Activated gamma-delta T cell treated with anti-CD3 and anti-CD28 coated beads, Interleukin-2, amount 50 U/mL, for 16 hours (primary cell): Measurements from ENCODE around the gene RAB40B.
A peak's percentile ranks its signal among the peaks of the same experiment; 100 is the strongest.

Experiments
- DNase-seq: peaks from one replicate; pipeline ENCODE4 v3.0.0-alpha.2; 2020; ENCODE audit warnings: low read depth

The RAB40B gene

DNA sequence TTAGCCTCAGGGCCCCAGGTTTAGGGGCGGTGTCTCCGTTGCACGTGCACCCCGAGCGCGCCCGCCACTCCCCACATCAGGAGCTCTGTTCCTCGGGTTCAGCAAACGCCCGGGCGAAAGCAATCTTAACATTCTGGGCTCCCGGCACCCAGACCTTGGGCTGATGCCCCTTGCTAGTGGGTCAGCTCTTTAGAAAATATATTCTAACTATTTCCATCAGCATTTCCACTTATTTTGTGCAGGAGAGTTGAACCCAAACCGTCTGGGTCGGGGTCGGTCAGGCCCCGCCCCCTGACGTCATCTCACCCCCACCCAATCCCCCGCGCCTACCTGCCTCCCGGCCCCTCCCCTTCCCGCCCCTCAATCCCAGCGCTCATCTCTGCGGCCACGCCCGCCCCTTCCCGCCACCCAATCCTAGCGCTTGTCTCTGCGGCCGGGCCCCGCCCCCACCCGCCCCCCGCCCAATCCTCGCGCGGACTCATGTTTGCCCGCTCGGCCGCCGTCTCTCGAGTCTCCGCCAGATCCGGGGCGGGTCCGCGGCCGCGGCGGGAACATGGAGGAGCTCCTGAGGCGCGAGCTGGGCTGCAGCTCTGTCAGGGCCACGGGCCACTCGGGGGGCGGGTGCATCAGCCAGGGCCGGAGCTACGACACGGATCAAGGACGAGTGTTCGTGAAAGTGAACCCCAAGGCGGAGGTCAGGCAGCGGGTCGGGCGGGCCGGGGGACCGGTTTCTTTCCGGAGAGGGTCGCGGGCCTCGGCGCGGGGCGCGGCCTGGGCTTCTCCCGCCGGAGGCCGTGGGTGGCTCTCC is 17.9 kb upstream of the RAB40B start, which contains the start of gene FN3KRP:
FN3KRP (plus strand) TSS at position 504 of the 808 bp plus-strand sequence; CDS start at position 554, 50 bp downstream.
- DNase-seq = peak; percentile 77

GRCh38 chr17:82713071-82713723 is 14.7 kb upstream of the RAB40B start:
- no peak for DNase-seq

- no peak for DNase-seq
These were observed 12.2 kb upstream of the RAB40B start for GRCh38 chr17:82710499-82711232.

DNA sequence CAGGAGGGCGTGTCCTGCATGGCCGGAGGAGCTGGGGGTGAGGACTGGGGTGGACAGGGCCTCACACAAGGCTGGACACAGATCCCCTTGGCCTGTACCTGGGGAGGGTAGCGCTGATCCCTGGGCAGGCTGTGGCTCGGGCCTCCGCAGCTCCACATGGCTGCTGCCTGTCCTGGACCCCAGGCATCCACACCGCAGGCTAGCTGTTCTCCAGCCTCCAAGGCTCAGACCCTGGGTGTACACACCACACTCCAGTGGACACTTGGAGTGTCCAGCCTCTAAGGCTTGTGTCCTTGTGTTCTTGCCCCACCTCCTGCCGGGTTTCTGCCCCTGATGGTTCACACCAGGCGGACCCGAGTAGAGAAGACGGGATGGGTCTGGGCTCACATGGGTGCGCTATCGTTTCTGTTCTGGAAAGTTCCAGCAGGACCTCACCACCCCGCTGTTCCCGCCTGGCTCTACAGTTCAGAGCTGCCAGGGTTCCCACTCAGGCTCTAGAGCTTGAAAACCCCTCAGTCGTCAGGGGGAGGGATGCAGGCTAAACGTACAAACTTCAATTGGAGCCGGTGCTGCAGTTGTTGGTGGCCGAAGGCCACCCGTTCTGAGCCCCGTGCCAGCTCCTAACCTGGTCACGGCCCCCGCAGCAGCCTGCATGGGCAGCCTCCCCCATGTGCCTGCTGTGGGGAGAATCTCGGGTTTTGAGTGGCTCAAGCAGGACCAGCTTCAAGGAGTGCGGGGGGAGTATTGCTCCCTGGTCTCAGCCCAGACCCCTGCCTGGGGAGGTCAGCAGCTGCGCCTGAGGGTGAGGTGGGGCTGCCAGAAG is 11.4 kb upstream of the RAB40B start:
- DNase-seq = no peak

DNA sequence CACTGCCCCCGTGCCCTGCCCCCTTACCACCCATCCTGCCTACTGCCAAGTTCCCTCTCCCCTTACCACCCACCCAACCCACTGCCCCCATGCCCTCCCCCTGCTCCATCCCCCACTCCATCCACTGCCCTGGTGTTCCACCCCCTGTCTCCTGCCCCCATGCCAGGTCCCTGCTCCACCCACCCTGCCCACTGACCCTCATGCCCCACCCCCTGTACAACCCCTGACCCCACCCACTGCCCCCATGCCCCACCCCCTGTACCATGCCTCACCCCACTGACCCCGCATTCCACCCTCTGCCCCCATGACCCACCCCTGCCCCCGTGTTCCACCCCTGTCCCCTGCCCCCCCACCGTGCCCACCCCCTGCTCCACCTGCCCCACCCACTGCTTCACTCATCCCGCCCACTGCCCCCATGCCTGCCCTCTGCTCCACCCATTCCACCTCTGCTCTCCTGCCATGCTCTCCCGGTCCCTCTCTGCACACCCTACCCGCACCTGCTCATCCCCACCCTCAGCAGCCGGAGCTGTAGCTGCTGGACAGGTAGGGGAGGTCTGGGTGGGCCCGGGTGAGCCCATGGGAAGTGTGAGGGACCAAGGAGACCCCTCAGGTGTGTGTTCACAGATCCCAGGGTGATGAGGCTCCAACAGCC is 10.7 kb upstream of the RAB40B start:
- no peak for DNase-seq

GRCh38 chr17:82705756-82706155 is 7.3 kb upstream of the RAB40B start:
- DNase-seq = no peak

- DNase-seq = no peak
These were observed 6.4 kb upstream of the RAB40B start for GRCh38 chr17:82704886-82705285.

DNA sequence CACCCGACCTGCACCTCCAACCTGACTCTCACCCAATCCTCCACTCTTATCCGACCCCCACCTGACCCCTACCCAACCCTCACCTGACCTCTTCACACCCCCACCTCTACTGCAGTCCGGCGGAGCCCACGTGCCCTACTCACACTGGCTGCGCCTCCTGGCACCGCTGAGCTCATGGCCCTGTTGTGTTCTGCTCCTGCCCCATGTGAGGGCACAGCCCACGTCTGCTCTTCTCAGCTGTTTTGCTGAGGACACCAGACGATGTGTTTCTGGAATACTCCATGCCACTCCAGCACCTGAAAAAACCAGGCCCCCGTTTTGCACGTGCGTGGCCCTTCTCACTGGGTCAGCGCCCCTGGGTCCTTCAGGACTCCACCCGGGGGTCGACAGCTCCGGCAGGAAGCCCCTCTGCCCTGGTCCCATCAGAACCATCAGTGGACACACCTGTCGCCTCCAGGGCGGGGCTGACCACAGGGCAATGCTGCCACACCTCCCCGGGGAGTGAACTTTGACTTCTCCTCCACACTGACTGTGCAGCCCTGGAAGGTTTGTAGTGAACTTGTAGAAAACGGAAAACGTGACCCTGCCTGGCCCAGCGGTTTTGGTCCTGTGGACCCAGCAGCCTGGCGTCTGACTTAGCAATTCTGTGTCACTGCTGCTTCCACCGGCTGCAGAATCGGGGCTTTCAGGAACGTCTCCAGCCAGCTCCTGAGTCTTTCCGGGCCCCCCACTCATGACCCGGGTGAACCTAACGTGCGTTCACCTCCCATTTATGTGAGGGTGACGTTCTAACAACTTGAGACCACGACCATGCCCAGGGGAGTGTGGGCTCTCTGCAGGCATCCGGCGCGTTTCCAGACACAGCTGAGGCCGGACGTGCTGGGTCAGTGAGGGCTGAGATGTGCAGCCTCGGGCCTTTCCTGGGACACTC is 5.7 kb upstream of the RAB40B start:
- no peak for DNase-seq

GRCh38 chr17:82703036-82703745 is 4.7 kb upstream of the RAB40B start:
- no peak for DNase-seq

GRCh38 chr17:82702231-82702927 is 3.9 kb upstream of the RAB40B start:
- DNase-seq = no peak

- no peak for DNase-seq
These were observed 1.1 kb upstream of the RAB40B start for GRCh38 chr17:82699551-82699950.

DNA sequence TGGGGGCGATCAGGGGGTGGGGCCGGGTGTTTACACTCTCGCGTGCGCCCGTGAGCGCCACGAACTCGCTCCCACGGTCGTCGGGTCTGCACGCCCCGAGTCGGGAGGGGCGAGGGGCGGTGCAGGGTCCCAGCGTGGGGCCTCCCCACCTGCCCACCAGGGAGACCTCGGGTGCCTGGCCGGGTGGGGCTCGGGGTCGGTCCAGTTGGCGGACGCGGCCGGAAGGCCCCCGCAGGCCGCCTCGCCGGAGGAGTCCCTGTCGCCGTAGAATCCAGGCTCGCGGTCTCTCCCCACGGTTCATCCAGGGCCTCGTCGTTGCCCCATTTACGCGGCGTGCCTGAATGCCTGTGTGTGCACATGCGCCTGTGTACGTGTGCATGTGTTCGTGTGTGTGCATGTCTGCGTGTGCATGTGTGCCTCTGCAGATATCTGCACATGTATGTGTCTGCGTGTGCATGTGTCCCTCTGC is 510 bp upstream of the RAB40B start:
- no peak for DNase-seq

DNA sequence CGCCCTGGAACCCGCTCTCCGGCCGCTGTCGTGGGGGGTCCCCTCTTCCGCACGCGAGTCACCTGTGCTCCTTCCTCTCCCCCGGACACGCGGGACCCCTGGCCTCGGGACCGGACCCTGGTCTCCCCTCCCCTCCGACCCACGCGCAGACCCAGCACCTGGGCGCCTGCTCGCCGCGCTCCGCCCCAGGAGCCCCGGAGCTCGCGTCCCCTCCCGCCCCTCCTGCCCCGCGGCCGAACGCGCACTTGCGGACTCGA is 762 bp downstream of the RAB40B start:
- no peak for DNase-seq

DNA sequence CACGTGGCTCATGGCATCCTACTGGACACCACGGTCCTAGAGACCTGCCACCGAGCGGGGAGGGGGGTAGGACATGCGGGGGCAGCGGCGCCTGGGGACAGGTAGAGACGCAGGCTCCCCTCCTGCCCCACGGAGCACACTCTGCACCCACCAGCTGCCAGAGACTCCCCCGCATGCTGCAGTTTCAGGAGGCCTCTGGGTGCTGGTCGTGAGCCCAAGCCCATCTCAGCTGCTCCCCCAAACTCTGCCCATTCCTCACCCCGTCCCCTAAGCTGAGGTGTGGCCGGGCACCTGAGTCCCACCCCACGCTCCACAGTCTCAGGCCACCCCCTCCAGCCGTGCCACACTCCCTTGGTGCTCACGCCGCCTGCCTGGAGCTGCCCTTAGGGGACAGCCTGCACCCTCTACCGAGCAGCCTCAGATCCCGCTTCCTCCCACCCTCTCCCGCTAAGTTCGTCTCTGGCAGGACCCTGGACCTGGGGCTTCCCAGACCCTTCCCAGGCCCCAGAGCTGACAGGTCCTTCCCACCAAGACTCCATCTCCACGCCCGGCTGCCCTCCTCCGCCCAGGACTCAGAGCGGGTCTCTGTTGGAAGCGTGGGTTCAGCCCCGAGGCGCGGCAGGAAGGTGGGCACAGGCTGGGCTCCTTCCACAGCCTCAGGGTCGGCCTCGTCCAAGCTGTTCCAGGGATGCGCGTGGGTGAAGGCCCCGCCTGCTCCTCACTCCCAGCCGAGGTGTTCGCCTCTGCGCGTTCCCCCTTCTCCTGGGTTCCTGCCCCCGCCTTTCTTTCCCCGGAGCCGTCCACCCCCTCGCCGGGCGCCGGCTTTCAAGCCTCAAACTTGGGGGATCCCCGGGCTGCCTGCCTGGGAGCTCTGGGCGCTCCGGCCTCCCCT is 1.3 kb downstream of the RAB40B start:
- no peak for DNase-seq

DNA sequence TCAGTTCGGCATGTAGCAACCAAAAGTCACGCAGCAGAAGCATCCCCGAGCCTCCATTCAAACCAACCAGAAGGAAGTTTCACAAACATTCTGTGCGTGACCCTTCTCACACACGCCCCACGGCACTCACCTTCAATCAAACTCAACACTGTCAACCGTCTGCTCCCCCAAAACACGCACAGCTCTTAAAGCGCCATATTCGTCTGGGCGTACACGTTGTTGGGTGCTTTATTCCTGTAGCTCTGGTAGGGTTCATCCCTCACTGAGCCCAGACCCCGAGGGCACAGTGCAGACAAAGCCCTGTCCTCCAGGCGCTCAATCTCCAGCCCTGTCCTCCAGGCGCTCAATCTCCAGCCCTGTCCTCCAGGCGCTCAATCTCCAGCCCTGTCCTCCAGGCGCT is 2.2 kb downstream of the RAB40B start:
- DNase-seq = no peak

DNA sequence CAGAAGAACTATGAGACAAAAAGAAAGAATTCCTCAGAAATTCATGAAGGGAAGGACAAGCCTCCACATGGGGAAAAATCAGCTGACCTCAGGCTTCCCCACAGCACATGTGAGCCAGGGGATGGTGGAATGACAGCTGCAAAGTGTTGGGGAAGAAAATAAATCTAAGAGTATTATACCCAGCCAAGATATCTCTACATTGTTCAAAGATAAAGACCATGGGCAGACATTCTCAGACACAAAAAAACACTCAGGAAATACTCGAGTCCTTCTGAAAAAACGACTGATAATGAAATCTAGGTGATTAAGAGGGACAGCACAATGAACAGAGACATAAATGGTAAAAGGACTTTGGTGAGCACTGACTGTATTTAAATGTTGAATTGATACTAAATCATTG is 3.9 kb downstream of the RAB40B start:
- DNase-seq = no peak

GRCh38 chr17:82693168-82693867 is 5.2 kb downstream of the RAB40B start:
- DNase-seq = no peak

- DNase-seq = no peak
These were observed 6.2 kb downstream of the RAB40B start for GRCh38 chr17:82692268-82692667.
